PC-9 (cell line): ENCODE data around the gene TBC1D2B. TPM values are rescaled to one million over a fixed set of nuclear protein-coding genes. Genes with fewer than 3 reads are reported as not detected.
"Not testable (repeated sequence)": the region's sequence is repeated elsewhere in the genome, so short reads cannot be mapped to it uniquely, and the experiment has no call there.

Source experiments
- BruUV-seq: library from RNA; stranded (reverse); fragments of 400-500 nt; replicated peaks from 2 replicates; lab custom pipeline; 2021; lab: Mats Ljungman, UMichigan
- CTCF ChIA-PET: fragments of 300-600 bp; sonication (Branson Sonifier 250); formaldehyde crosslinking; loops from one replicate; lab custom pipeline; 2022; ENCODE audit warnings: antibody characterized with exemption; lab: Charles Lee
- POLR2A ChIA-PET: fragments of 300-600 bp; sonication (Branson Sonifier 250); formaldehyde crosslinking; loops from one replicate; lab custom pipeline; 2022; ENCODE audit warnings: antibody characterized with exemption; ENCODE audit not compliant: unreplicated experiment; lab: Charles Lee
- DNase-seq, 2 experiments: peaks; one replicate each; pipeline versions ENCODE4 v3.0.0 to v3.0.0-alpha.2; 2015 to 2022; ENCODE audit warnings: mixed read lengths in 1 of 2
- H2AFZ ChIP-seq: fragments of 200-600 bp; sonication (generic); 2 replicates; pipeline ENCODE4 v1.8.1; 2017; ENCODE audit warnings: antibody characterized with exemption
- H3F3A ChIP-seq: fragments of 200-600 bp; sonication (generic); 2 replicates; pipeline ENCODE4 v1.8.1; 2017; ENCODE audit warnings: antibody characterized with exemption, mild to moderate bottlenecking, low read depth; ENCODE audit not compliant: insufficient read depth
- H3K27ac ChIP-seq: fragments of 200-600 bp; sonication (generic); 2 replicates; pipeline ENCODE4 v1.6.1; 2016; ENCODE audit warnings: mixed run types
- H3K27me3 ChIP-seq: fragments of 200-600 bp; sonication (generic); 2 replicates; pipeline ENCODE4 v1.6.1; 2016; ENCODE audit warnings: low read depth, mixed run types; ENCODE audit not compliant: insufficient read depth
- H3K36me3 ChIP-seq: fragments of 200-600 bp; sonication (generic); 2 replicates; pipeline ENCODE4 v1.6.1; 2016; ENCODE audit warnings: low read depth, mixed run types
- H3K4me1 ChIP-seq: fragments of 200-600 bp; sonication (generic); replicated peaks from 2 replicates; pipeline ENCODE4 v1.6.1; 2016; ENCODE audit warnings: mixed run types; ENCODE audit not compliant: insufficient read depth
- H3K4me2 ChIP-seq: fragments of 200-600 bp; sonication (generic); 2 replicates; pipeline ENCODE4 v1.6.1; 2017; ENCODE audit warnings: mixed run types
- H3K4me3 ChIP-seq: fragments of 200-600 bp; sonication (generic); 2 replicates; pipeline ENCODE4 v1.6.1; 2016; ENCODE audit warnings: mixed run types
- H3K79me2 ChIP-seq: fragments of 200-600 bp; sonication (generic); 2 replicates; pipeline ENCODE4 v1.6.1; 2017; ENCODE audit warnings: low read depth, mixed run types
- H3K9me2 ChIP-seq: fragments of 200-600 bp; sonication (generic); 2 replicates; pipeline ENCODE4 v1.8.1; 2017; ENCODE audit warnings: mild to moderate bottlenecking; ENCODE audit not compliant: insufficient read depth
- H3K9me3 ChIP-seq: fragments of 200-600 bp; sonication (generic); 2 replicates; pipeline ENCODE4 v1.8.1; 2016; ENCODE audit warnings: low read depth; ENCODE audit not compliant: insufficient read depth
- H4K20me1 ChIP-seq: fragments of 200-600 bp; sonication (generic); 2 replicates; pipeline ENCODE4 v1.8.1; 2017; ENCODE audit not compliant: insufficient read depth
- CTCF ChIP-seq: fragments of 200-600 bp; sonication (generic); conservative IDR thresholded peaks from 2 replicates; pipeline ENCODE4 v1.6.1; 2017; ENCODE audit warnings: mixed run types, antibody characterized with exemption, mild to moderate bottlenecking, moderate library complexity
- EZH2 ChIP-seq: fragments of 200-600 bp; sonication (generic); IDR thresholded peaks from 2 replicates; pipeline ENCODE4 v1.8.0; 2017; ENCODE audit warnings: antibody characterized with exemption, low read depth
- intact Hi-C: fragments of 100-400 bp; cut with micrococcal nuclease; formaldehyde crosslinking; loops from one replicate; pipeline ENCODE4 v1.10.0; 2022; ENCODE audit not compliant: unreplicated experiment
- total RNA-seq: library from RNA; stranded (reverse); gene quantifications from 2 replicates; pipeline ENCODE4 v1.2.3, GENCODE V29; 2021

The TBC1D2B gene
- total RNA-seq, 1 experiment from 2014 or later: 27.7 TPM

- no peaks in the 10 kb centered on the region for H3K9me3 ChIP-seq
- no TSS peak for BruUV-seq
- ChIA-PET POLR2A (no interaction called here), CTCF (interaction anchor here (0.6 to 0.7 kb wide), 2 partner anchors 190 to 208 kb away, joined by 4 to 5 read pairs; no protein-coding TSS in a partner anchor)
- intact Hi-C loops: no loop called here
- H3K4me3 ChIP-seq: no peak overlapping the region
- no peak overlapping the region for H3K27ac ChIP-seq
- peaks cover 13% of the 10 kb centered on the region for H3K4me1 ChIP-seq
- H3F3A ChIP-seq: peaks cover 7% of the 10 kb centered on the region; the same call in 1 of the 2 replicates
- H4K20me1 ChIP-seq: no peaks in the 10 kb centered on the region
- H3K27me3 ChIP-seq: 0 out of 2 replicates have a peak, but pooled peaks cover 3% of the 10 kb centered on the region
- H3K36me3 ChIP-seq: no peaks in the 10 kb centered on the region
- no peaks in the 10 kb centered on the region for H3K9me2 ChIP-seq
- no peak for TF ChIP-seq EZH2
- TF ChIP-seq CTCF: no peak
- no peaks in the 10 kb centered on the region for H3K79me2 ChIP-seq
- H3K4me2 ChIP-seq: no peak overlapping the region
- H2AFZ ChIP-seq: no peak overlapping the region
- DNase-seq: no peak
These were observed 113.3 kb downstream of the TBC1D2B start for GRCh38 chr15:77964193-77964592.

DNA sequence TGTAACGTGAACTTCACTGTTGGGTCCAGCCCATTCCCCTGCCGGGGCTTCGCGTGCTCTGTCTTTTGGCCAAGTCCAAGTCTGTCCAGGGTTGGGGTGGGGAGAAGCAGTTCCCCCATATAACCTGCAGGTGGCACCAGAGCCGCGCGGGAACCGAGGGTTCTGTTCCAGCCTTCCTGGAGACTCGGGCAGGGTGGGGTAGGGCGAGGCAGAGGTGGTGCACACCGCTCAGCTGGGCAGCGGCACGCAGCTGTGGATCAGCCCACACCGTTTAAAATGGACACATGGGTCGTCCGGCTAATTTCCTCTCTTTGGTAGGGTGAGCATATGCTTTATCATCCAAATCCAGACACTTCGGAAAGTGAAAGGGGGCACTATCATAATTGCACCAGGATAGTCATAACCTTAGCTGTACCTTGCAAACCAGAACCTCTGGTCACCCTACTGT, 118.1 kb downstream of the TBC1D2B start:
- ChIA-PET CTCF (interaction anchor here (0.5 to 1.9 kb wide), 3 partner anchors 149 to 748 kb away, joined by 3 to 11 read pairs (median 4); no protein-coding TSS in a partner anchor), POLR2A (no interaction called here)
- intact Hi-C loops: loop anchor here (1.0 to 5.0 kb wide), 4 partner anchors 149 to 453 kb away; no protein-coding TSS in a partner anchor
- Histone ChIP-seq H4K20me1 (no peaks in the 10 kb centered on the region), H3K4me2 (peak overlapping the region; percentile 64), H3K27ac (no peak overlapping the region), H3K36me3 (no peaks in the 10 kb centered on the region), H2AFZ (no peak overlapping the region), H3K9me3 (no peaks in the 10 kb centered on the region), H3K27me3 (0 out of 2 replicates have a peak, but pooled peaks cover 3% of the 10 kb centered on the region), H3K79me2 (no peaks in the 10 kb centered on the region), H3K4me3 (no peak overlapping the region), H3K9me2 (no peaks in the 10 kb centered on the region), H3K4me1 (no peaks in the 10 kb centered on the region), H3F3A (no peaks in the 10 kb centered on the region)
- peak; percentile 94 for TF ChIP-seq CTCF
- TF ChIP-seq EZH2: no peak
- DNase-seq: peak; percentile 40 to 80
- BruUV-seq: no TSS peak

DNA sequence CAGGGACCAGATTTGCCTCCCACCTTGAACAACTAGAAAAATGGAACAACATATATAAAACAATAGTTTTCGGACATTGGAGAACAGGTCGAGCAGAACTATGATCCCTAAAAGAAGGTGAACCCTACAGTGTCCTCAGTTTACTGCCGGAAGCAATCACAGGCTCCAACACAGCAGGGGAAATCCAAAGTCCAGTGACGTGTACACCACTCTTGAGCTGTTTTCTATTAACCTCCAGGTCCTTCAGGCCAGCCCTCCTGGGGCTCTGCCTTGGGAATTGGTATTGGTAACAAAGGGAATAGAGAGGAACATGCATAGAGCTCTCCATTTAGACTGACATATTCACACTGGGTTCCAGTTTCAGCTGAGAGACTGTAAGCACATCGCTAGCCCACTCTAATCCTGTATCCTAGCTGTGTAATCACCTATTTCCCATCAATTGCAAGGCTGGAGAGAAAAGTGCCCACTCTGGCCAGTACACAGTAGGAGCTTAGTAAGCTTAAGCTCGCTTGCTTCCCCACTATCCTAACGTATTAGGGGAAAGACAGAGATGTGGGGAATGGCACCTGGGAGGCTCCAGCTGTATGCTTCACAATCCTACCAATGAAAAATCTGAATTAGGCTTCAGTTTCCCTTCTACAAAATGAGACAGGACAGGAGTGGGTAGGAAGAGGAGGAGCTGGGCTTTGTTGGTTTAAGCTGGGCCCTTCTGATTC, 118.6 kb downstream of the TBC1D2B start:
- POLR2A ChIA-PET, H3K27ac ChIP-seq, H2AFZ ChIP-seq, DNase-seq, BruUV-seq, H3K9me2 ChIP-seq, H3K4me1 ChIP-seq, H3K36me3 ChIP-seq, H3K4me3 ChIP-seq, H3K9me3 ChIP-seq, H3K27me3 ChIP-seq, H3F3A ChIP-seq, H3K79me2 ChIP-seq, H4K20me1 ChIP-seq: not testable (repeated sequence)
- intact Hi-C loops: loop anchor here (1.0 to 5.0 kb wide), 4 partner anchors 149 to 453 kb away; no protein-coding TSS in a partner anchor
- peak overlapping the region; percentile 64; the same call in 1 of the 2 replicates for H3K4me2 ChIP-seq
- CTCF ChIA-PET: interaction anchor here (0.5 to 1.9 kb wide), 4 partner anchors 150 to 748 kb away, joined by 3 to 15 read pairs (median 8); no protein-coding TSS in a partner anchor

DNA sequence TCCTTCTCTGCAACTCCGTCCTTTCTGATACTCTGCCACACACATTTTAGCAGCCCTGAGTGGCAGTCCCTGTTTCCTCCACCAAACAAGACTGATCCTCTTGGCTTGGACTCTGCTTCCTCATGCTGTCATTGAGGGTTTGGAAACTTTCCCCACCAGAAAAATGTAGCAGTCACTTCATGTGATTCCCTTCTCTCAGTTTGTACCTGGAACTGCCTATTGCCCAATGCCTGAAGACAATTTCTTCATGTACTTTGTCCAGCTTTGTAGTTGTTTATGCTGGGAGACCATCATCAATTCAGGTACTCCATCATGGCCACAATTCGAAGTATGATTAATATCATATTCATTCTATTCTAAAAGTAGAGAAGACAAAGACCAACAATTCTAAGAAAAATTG, 119.5 kb downstream of the TBC1D2B start:
- H3K27ac ChIP-seq, H3K36me3 ChIP-seq, H3K4me2 ChIP-seq, POLR2A ChIA-PET, H3F3A ChIP-seq, H3K79me2 ChIP-seq, H4K20me1 ChIP-seq, H2AFZ ChIP-seq, H3K4me3 ChIP-seq, BruUV-seq, H3K4me1 ChIP-seq, H3K9me2 ChIP-seq, H3K9me3 ChIP-seq, H3K27me3 ChIP-seq, DNase-seq: not testable (repeated sequence)
- intact Hi-C loops: loop anchor here (5.0 kb wide), 2 partner anchors 239 to 454 kb away; no protein-coding TSS in a partner anchor
- CTCF ChIA-PET: interaction anchor here (0.6 kb wide), 1 partner anchor 156 kb away, joined by 15 read pairs; no protein-coding TSS in a partner anchor

- CTCF ChIA-PET, H3F3A ChIP-seq, H3K4me3 ChIP-seq, H3K4me2 ChIP-seq, H3K27me3 ChIP-seq, H2AFZ ChIP-seq, H3K4me1 ChIP-seq, H3K36me3 ChIP-seq, H3K27ac ChIP-seq, POLR2A ChIA-PET, H3K9me3 ChIP-seq, intact Hi-C loops, H3K9me2 ChIP-seq, BruUV-seq, H4K20me1 ChIP-seq, H3K79me2 ChIP-seq: not testable (repeated sequence)
- peak in 1 of 2 experiments; percentile 50 for DNase-seq
These were observed 123.6 kb downstream of the TBC1D2B start for GRCh38 chr15:77953926-77954325.
